ENCODE measurements around the gene DNAJC5. TPM values are rescaled to one million over a fixed set of nuclear protein-coding genes. Genes with fewer than 3 reads are reported as not detected.
"Not testable (repeated sequence)": the region's sequence is repeated elsewhere in the genome, so short reads cannot be mapped to it uniquely, and the experiment has no call there.

DNAJC5 gene
- polyA plus RNA-seq (ENCODE audit: insufficient read length), result 32.6 TPM

- DNase-seq (ENCODE audit: low read depth), result peak; percentile 80
These were observed at the start of gene DNAJC5 for GRCh38 chr20:63894358-63895201. TSS of gene DNAJC5 (plus strand) at chr20:63895126. CDS start at chr20:63928346, 33,220 bp downstream.

- no peak for DNase-seq (ENCODE audit: low read depth)
These were observed 48.7 kb upstream of the DNAJC5 start for GRCh38 chr20:63846128-63846771.

- DNase-seq (ENCODE audit: low read depth), result no peak
These were observed 48.1 kb upstream of the DNAJC5 start for GRCh38 chr20:63846888-63847236.

GRCh38 chr20:63847237-63848002 is 47.5 kb upstream of the DNAJC5 start:
- DNase-seq (ENCODE audit: low read depth), result no peak

GRCh38 chr20:63848003-63848911 is 46.7 kb upstream of the DNAJC5 start:
- no peak for DNase-seq (ENCODE audit: low read depth)

- no peak for DNase-seq (ENCODE audit: low read depth)
These were observed 44.0 kb upstream of the DNAJC5 start for GRCh38 chr20:63850689-63851547.

- not testable (repeated sequence) for DNase-seq (ENCODE audit: low read depth)
These were observed 43.4 kb upstream of the DNAJC5 start for GRCh38 chr20:63851548-63851943.

GRCh38 chr20:63853733-63854068 is 41.2 kb upstream of the DNAJC5 start:
- not testable (repeated sequence) for DNase-seq (ENCODE audit: low read depth)

GRCh38 chr20:63854069-63854765 is 40.7 kb upstream of the DNAJC5 start:
- no peak for DNase-seq (ENCODE audit: low read depth)

GRCh38 chr20:63854766-63855362 is 40.1 kb upstream of the DNAJC5 start:
- DNase-seq (ENCODE audit: low read depth), result no peak

GRCh38 chr20:63855363-63856097 is 39.4 kb upstream of the DNAJC5 start:
- no peak for DNase-seq (ENCODE audit: low read depth)

GRCh38 chr20:63856098-63856511 is 38.8 kb upstream of the DNAJC5 start:
- no peak for DNase-seq (ENCODE audit: low read depth)

- DNase-seq (ENCODE audit: low read depth), result no peak
These were observed 37.0 kb upstream of the DNAJC5 start for GRCh38 chr20:63857764-63858392.

GRCh38 chr20:63858393-63859165 is 36.3 kb upstream of the DNAJC5 start:
- DNase-seq (ENCODE audit: low read depth), result no peak

GRCh38 chr20:63859166-63859699 is 35.7 kb upstream of the DNAJC5 start:
- DNase-seq (ENCODE audit: low read depth), result no peak

- DNase-seq (ENCODE audit: low read depth), result no peak
These were observed 34.4 kb upstream of the DNAJC5 start for GRCh38 chr20:63860325-63861051.

Data from forelimb muscle (tissue), 1 donor.